Measurements from ENCODE around the gene EHD1. TPM values are rescaled to one million over a fixed set of nuclear protein-coding genes. Genes with fewer than 3 reads are reported as not detected.

Gene EHD1
- total RNA-seq (2022; extraction: Qiagen RNA extraction; ENCODE audit: low read depth): 105 to 137 TPM (median 131 TPM) in 5 replicates

DNA sequence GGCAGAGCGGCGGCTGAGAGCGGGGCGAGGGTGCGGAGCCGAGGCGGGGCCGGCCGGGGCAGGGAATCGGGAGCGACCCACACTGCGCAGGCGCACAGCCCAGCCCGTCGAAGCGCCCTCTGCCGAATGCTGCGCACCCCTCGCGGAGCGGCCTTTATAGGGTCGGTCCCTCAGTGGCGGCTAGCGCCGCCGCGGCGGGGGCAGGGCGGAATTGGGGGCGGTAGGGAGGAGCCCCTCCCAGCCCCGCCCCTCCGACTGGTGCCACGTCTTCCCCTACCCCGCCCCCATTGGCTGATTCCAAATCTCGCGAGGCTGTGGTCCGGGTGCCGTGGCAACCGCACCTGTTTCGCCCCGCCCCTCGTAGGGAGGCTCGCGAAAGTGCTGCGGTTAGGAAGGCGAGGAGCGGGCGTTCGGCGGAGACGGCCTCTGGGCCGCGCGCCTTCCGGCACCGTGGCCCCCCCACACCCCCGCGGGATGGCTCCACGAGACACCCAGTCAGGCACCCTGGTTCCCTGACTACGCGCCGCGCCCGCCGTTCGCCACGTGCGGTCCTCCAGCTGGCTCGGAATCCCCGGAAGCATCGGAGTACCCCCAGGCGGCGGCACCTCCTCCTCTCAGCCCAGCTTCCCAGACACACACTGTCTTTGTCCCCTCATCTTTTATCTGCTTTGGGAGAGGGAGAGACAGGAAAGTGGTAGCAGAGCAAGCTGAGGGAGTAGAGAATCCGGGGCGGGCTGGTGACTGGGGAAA is at the start of gene EHD1:
EHD1 (minus strand) TSS at position 128 of the 750 bp plus-strand sequence. CDS start 157 bp downstream, outside the sequence.

GRCh38 chr11:64923944-64924909 is 45.8 kb upstream of the EHD1 start, which contains the start of gene PPP2R5B:
Gene PPP2R5B, plus strand, starts transcription at chr11:64924689. Its CDS starts 1,046 bp downstream, at chr11:64925735.

DNA sequence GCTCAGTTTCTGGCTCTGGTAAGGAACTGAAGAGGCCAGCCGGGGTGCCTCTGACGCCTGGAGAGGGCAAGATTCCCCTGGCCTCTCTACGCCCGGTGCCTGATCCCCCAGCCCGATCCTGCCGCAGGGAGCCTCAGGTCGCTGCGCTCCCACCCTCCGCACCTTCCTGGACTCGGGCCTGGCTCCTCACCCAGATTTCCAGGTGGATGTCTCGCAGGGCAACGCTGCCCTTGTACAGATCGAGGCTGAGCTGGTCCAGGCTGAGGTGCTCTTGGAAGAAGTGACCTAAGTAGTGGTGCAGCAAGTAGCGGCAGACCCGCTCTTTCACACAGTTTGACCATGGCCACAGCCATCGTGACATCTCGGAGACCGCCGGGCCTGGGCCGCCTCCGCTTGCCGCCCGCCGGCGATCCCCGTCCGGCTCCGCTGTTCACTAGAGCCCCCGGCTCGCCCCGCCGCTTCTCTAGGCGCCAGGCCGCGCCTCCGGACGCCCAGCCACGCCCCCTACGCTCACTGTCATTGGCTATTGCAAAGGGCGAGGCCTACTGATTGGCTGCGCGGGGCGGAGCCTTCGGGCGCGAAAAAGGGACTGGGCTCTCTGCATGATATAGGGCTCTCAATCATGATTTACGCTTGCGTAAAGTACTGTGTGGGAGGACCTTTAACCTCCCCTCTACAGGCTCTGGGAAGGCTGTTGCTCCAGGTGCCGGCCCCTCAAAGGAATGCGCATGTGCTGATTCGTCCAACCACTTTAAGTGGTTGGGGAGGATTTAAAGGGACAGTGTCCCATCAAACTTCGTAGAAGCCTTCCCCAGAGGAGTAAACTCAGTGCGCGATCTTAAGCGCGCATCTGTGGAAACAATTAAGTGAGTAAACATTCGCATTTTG is 38.6 kb upstream of the EHD1 start, which contains the start of gene ATG2A:
ATG2A (minus strand) TSS at position 435 of the 888 bp plus-strand sequence; CDS start at position 361, 74 bp downstream.

GRCh38 chr11:64844330-64845128 is 33.9 kb downstream of the EHD1 start, which contains the start of gene CDC42BPG:
Gene CDC42BPG, minus strand, starts transcription at chr11:64844653. Its CDS starts 84 bp downstream, at chr11:64844569.

GRCh38 chr11:64810271-64810890 is 68.0 kb downstream of the EHD1 start, which contains the start of gene MEN1:
Gene MEN1, minus strand, starts transcription at chr11:64810551. Its CDS starts 442 bp downstream, at chr11:64810109.

GRCh38 chr11:64803158-64803845 is 75.1 kb downstream of the EHD1 start, which contains the start of gene MAP4K2:
Gene MAP4K2, minus strand, starts transcription at chr11:64803214. Its CDS starts 65 bp downstream, at chr11:64803149.

Other genes with a start within 250 kb of the EHD1 start
- gene NRXN2, start 155.4 kb downstream of the EHD1 start, total RNA-seq (2022; extraction: Qiagen RNA extraction; ENCODE audit: low read depth): 0.08 to 0.34 TPM (median 0.30 TPM) in 4 of 5 replicates, not detected in the other
- gene RASGRP2, start 134.5 kb downstream of the EHD1 start, total RNA-seq (2022; extraction: Qiagen RNA extraction; ENCODE audit: low read depth): 0.41 to 1.5 TPM (median 1.2 TPM) in 5 replicates
- gene PYGM, start 118.6 kb downstream of the EHD1 start, total RNA-seq (2022; extraction: Qiagen RNA extraction; ENCODE audit: low read depth): 0.21 to 0.43 TPM (median 0.30 TPM) in 5 replicates
- gene SF1, start 100.1 kb downstream of the EHD1 start, total RNA-seq (2022; extraction: Qiagen RNA extraction; ENCODE audit: low read depth): 171 to 227 TPM (median 177 TPM) in 5 replicates
- 5.7 to 11.1 TPM (median 9.0 TPM) in 5 replicates for gene MAP4K2, start 75.4 kb downstream of the EHD1 start, total RNA-seq (2022; extraction: Qiagen RNA extraction; ENCODE audit: low read depth)
- gene MEN1, start 68.1 kb downstream of the EHD1 start, total RNA-seq (2022; extraction: Qiagen RNA extraction; ENCODE audit: low read depth): 25.5 to 41.2 TPM (median 37.0 TPM) in 5 replicates
- gene CDC42BPG, start 34.0 kb downstream of the EHD1 start, total RNA-seq (2022; extraction: Qiagen RNA extraction; ENCODE audit: low read depth): 0.95 to 1.9 TPM (median 1.5 TPM) in 5 replicates
- 13.4 to 25.2 TPM (median 22.4 TPM) in 5 replicates for gene ATG2A, start 38.6 kb upstream of the EHD1 start, total RNA-seq (2022; extraction: Qiagen RNA extraction; ENCODE audit: low read depth)
- 4.3 to 5.9 TPM (median 4.6 TPM) in 5 replicates for gene PPP2R5B, start 46.1 kb upstream of the EHD1 start, total RNA-seq (2022; extraction: Qiagen RNA extraction; ENCODE audit: low read depth)
- gene GPHA2, start 57.3 kb upstream of the EHD1 start, total RNA-seq (2022; extraction: Qiagen RNA extraction; ENCODE audit: low read depth): not detected in 5 replicates
- not detected in 5 replicates for gene MAJIN, start 93.5 kb upstream of the EHD1 start, total RNA-seq (2022; extraction: Qiagen RNA extraction; ENCODE audit: low read depth)
- 0.71 to 1.2 TPM (median 0.86 TPM) in 5 replicates for gene BATF2, start 118.3 kb upstream of the EHD1 start, total RNA-seq (2022; extraction: Qiagen RNA extraction; ENCODE audit: low read depth)
- 168 to 199 TPM (median 191 TPM) in 5 replicates for gene ARL2, start 135.5 kb upstream of the EHD1 start, total RNA-seq (2022; extraction: Qiagen RNA extraction; ENCODE audit: low read depth)
- gene SNX15, start 148.8 kb upstream of the EHD1 start, total RNA-seq (2022; extraction: Qiagen RNA extraction; ENCODE audit: low read depth): 18.6 to 23.3 TPM (median 21.8 TPM) in 5 replicates
- gene SAC3D1, start 162.6 kb upstream of the EHD1 start, total RNA-seq (2022; extraction: Qiagen RNA extraction; ENCODE audit: low read depth): 35.9 to 63.7 TPM (median 56.6 TPM) in 5 replicates
- gene NAALADL1, start 179.9 kb upstream of the EHD1 start, total RNA-seq (2022; extraction: Qiagen RNA extraction; ENCODE audit: low read depth): not detected in 5 replicates
- 56.3 to 71.6 TPM (median 66.3 TPM) in 5 replicates for gene CDCA5, start 205.4 kb upstream of the EHD1 start, total RNA-seq (2022; extraction: Qiagen RNA extraction; ENCODE audit: low read depth)
- 29.8 to 38.6 TPM (median 32.9 TPM) in 5 replicates for gene ZFPL1, start 205.6 kb upstream of the EHD1 start, total RNA-seq (2022; extraction: Qiagen RNA extraction; ENCODE audit: low read depth)
- 51.9 to 62.4 TPM (median 53.8 TPM) in 5 replicates for gene VPS51, start 217.6 kb upstream of the EHD1 start, total RNA-seq (2022; extraction: Qiagen RNA extraction; ENCODE audit: low read depth)
- gene TM7SF2, start 233.3 kb upstream of the EHD1 start, total RNA-seq (2022; extraction: Qiagen RNA extraction; ENCODE audit: low read depth): 5.2 to 8.7 TPM (median 6.5 TPM) in 5 replicates
- 13.4 to 26.8 TPM (median 23.3 TPM) in 5 replicates for gene ZNHIT2, start 239.1 kb upstream of the EHD1 start, total RNA-seq (2022; extraction: Qiagen RNA extraction; ENCODE audit: low read depth)
- gene FAU, start 243.5 kb upstream of the EHD1 start, total RNA-seq (2022; extraction: Qiagen RNA extraction; ENCODE audit: low read depth): 832 to 1,047 TPM (median 993 TPM) in 5 replicates
- 66.5 to 79.9 TPM (median 72.3 TPM) in 5 replicates for gene MRPL49, start 243.7 kb upstream of the EHD1 start, total RNA-seq (2022; extraction: Qiagen RNA extraction; ENCODE audit: low read depth)

Data from A549 treated with RU486 at 1 μM for 4 hours (cell line).